Stimulated activated CD8-positive, alpha-beta memory T cell treated with anti-CD3 and anti-CD28 coated beads, Interleukin-7, amount 100 ng/mL, for 24 hours (primary cell): ENCODE measurements around the gene DHRS7B.
"Not testable (repeated sequence)": the region's sequence is repeated elsewhere in the genome, so short reads cannot be mapped to it uniquely, and the experiment has no call there.

Source experiments
- DNase-seq: peaks from one replicate; pipeline ENCODE4 v3.0.0-alpha.2; 2020; ENCODE audit warnings: low read depth

The DHRS7B gene

GRCh38 chr17:21107067-21107650 is 19.6 kb upstream of the DHRS7B start:
- DNase-seq = not testable (repeated sequence)

- no peak for DNase-seq
Measured at GRCh38 chr17:21108651-21109050, 18.1 kb upstream of the DHRS7B start.

DNA sequence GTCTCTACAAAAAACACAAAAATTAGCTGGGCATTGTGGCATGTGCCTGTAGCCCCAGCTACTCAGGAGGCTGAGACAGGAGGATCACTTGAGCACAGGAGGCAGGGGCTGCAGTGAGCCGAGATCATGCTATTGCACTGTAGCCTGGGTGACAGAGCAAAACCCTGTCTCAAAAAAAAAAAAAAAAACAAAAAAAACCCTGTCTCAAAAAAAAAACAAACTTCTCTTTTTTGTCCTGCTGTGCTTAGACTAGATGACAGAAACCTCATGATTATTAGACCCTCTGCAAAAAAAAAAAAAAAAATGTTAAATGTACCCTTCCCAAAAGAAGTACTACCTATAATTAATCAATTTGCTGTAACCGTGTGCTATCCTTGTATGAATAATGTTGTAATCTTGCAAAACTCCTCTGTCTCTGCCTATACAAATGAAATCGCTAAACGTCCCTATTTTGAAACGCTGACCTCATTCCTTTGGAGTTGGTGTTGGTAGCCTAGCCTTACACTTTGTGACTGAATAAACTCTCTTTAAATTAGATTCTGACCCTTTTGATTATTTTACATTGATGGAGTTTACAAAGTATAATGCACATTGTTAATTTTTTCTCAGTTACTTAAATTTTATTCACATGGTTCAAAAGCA is 13.6 kb upstream of the DHRS7B start:
- DNase-seq = no peak

DNA sequence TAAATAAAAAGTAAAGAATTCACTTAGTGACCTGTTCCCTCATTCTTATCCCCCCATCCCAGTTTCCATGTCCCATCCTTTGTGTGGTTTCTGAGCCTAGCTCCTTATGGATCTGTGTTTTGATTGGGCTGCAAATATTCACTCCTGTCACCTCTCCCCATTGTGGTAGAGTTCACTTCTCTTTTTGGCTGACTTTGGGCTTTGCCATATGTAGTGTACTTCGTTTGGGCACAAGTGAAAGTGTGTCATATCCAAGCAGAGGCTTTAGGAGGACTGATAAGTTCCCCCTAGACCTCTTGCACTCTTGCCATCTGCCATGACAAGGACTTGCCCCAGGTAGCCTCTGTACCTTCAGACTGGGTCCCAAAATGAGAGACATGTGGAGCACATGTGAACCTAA is 13.0 kb upstream of the DHRS7B start:
- no peak for DNase-seq

- not testable (repeated sequence) for DNase-seq
Measured at GRCh38 chr17:21114791-21115190, 12.0 kb upstream of the DHRS7B start.

DNA sequence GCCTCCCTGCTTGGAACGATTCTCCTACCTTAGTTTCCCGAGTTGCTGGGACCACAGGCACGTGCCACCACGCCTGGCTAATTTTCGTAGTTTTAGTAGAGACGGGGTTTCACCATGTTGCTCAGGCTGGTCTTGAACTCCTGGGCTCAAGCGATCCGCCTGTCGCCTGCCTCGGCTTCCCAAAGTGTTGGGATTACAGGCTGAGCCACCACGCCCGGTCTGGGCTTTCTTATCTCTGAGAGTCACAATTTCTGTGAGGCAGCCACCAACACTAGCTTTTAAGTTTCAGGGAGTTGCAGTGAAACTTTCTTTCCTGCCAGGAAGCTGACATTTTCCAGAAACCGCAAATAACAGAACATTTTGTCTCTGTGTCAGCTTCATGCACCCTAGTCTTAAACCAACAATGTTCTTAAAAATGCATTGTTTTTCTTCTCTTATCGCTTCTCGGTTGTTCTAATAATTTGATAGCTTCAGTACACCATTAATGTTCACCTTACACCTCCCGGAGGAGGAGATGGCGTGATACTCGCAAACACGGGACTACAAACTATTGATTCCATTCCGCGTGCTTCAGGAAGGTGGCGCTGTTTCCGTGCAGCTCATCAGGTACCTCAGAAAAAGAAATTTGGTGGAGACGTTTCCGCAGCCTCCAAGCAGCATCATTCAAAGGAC is 7.4 kb upstream of the DHRS7B start:
- DNase-seq = peak; percentile 40

GRCh38 chr17:21119919-21120249 is 6.9 kb upstream of the DHRS7B start:
- no peak for DNase-seq

DNA sequence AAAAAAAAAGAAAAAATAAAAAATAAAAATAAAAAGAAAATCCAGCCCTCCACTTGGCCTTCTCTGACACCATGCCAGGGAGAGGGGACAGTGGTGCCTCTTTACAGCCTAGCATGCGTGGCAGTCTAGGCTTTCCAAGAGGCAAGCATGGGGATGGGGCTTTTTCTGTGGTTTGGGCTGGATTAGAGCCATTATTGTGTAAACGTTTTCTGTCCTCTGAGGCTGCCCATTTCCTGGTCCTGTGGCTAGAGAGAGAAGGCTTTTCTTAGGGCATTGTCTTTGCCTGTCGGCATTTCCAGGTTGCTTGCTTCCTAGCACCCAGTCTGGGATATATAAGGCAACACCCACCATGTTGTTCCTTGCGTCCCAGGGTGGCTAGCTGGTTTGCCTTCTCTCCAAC is 2.7 kb upstream of the DHRS7B start:
- DNase-seq = no peak

- DNase-seq = not testable (repeated sequence)
Measured at GRCh38 chr17:21124517-21124916, 2.2 kb upstream of the DHRS7B start.

- DNase-seq = no peak
Measured at GRCh38 chr17:21125862-21126261, 902 bp upstream of the DHRS7B start.

DNA sequence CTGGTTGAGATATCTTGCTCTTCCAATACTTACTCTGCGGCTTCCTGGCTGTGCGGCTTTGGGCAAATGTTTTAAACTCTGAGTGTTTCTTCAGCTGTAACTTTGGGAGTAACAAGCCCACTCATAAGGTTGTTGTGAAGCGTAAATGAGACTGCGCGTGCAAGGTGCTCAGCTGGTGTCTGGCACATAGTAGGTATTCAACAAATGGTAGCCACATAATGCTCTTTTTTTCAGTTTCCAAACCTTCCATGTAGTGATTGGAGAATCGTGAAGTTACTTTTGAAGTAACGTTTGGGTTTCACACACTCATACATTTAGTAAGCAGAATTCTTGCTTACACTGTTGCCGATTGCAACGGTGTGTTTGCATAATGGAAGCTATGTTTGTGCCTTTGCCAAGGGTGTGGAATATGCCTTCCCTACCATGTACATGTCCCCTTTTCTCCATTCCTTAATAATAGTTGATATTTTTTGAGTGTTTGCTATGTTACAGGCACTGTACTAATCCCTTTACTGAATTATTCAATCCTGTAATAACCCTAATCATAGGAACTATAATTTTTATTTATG is 829 bp downstream of the DHRS7B start:
- DNase-seq = no peak

GRCh38 chr17:21129023-21129681 is 2.4 kb downstream of the DHRS7B start:
- DNase-seq = no peak

DNA sequence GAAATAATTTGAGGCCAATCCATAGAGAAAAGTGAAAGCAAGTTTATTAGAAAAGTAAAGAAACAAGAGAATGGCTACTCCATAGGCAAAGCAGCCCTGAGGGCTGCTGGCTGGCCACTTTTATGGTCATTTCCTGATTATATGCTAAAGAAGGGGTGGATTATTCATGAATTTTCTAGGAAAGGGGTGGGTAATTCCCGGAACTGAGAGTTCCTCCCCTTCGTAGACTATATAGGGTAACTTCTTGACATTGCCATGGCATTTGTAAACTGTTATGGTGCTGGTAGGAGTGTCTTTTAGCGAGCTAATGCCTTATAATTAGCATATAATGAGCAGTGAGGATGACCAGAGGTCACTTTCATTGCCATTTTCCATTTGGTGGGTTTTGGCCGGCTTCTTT is 4.4 kb downstream of the DHRS7B start:
- no peak for DNase-seq

- DNase-seq = no peak
Measured at GRCh38 chr17:21132428-21132827, 5.7 kb downstream of the DHRS7B start.

DNA sequence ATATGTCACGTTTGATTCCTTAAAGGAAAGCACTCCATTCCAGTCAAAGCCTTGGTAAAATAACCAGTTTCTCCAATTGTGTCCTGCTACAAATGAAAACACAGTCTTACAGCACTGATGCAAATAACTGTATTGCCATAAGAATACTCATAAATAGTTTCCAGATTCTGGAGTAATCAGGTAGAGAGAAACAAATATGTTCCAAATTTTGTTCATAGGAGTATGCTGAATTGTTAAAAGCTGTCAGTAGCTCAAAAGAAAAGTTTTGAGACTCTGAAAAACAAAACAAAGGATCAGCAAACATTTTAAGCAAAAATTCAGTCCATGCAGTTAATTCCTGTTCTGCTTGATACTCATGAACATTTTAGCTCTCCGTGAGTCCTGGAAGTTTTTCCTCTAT is 7.8 kb downstream of the DHRS7B start:
- DNase-seq = no peak

DNA sequence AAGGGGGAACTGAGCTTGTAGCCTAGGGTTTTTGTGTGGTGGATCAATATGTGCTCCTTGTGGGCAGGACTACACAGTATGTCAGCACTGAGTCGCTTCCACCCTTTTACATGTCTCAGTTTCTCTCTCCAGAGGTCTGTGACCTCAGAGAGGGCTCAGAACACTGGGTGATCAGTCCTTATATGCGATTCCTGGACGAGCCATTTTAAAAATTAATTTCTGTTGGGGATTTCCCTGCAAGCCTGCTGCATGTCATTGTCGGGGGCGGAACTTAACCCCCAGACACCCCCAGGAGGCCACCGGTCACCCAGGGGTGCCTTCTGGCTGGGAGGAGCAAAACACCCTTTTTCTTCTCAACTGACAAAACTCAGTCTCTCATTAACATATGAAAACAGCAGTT is 14.1 kb downstream of the DHRS7B start:
- no peak for DNase-seq

GRCh38 chr17:21141331-21141730 is 14.6 kb downstream of the DHRS7B start:
- no peak for DNase-seq

- DNase-seq = not testable (repeated sequence)
Measured at GRCh38 chr17:21142065-21142464, 15.3 kb downstream of the DHRS7B start.

DNA sequence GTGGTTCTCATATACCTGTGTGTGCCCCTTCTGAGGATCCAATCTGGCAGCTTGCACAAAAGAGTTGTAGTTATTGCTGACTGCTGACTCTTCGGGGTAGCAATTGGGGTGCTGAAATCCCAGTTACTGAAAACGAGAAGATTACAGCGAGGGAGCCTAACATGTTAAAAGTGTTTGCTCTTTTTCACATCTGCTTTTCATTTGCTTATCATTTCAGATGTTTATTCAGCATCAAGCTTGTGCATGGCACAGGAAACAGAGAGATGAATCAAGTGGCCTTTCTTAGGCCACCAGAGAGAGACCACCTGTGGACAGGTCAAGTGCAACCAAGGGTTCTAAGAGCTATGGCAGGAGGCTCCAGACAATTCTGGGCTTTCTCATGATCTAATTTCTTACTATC is 16.9 kb downstream of the DHRS7B start:
- DNase-seq = no peak

DNA sequence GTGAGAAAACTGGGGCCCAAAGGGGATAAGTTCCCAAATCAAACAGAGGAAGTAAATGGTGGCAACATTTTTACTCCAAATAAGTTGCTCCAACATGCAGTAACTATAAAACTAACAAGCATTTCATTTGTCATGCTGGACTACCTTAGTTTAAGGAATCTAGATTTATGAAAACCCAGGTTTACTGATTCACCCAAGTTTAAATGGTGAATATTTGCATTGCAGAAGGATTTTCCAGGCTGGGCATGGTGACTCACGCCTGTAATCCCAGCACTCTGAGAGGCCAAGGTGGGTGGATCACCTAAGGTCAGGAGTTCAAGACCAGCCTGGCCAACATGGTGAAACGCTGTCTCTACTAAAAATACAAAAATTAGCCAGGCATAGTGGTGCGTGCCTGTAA is 17.5 kb downstream of the DHRS7B start:
- DNase-seq = not testable (repeated sequence)

GRCh38 chr17:21146362-21147015 is 19.7 kb downstream of the DHRS7B start:
- DNase-seq = no peak

- no peak for DNase-seq
Measured at GRCh38 chr17:21149621-21150020, 22.9 kb downstream of the DHRS7B start.
